ENCODE measurements around the gene IGFL3.

GRCh38 chr19:46133101-46133627 lies 8.7 kb upstream of the IGFL3 start:
- TF ChIP-seq POLR2A (IDR thresholded peaks at IDR 0.05) (no peak), CTCF (IDR thresholded peaks at IDR 0.05) (no peak)

Measured in esophagus squamous epithelium (tissue), 4 donors.